CD4-positive, alpha-beta memory T cell (primary cell): Measurements from ENCODE around the gene STK11. TPM values are rescaled to one million over a fixed set of nuclear protein-coding genes. Genes with fewer than 3 reads are reported as not detected.
A peak's percentile ranks its signal among the peaks of the same experiment; 100 is the strongest.

Source experiments
- CTCF ChIA-PET: fragments of 350-600 bp; sonication (Branson Sonifier 250); formaldehyde crosslinking; loops from one replicate; lab custom pipeline; 2021; ENCODE audit warnings: inconsistent platforms; ENCODE audit not compliant: partially characterized antibody; lab: Charles Lee
- POLR2A ChIA-PET: fragments of 350-600 bp; sonication (Branson Sonifier 250); formaldehyde crosslinking; loops from one replicate; lab custom pipeline; 2021; ENCODE audit not compliant: partially characterized antibody; lab: Charles Lee
- DNase-seq, 5 donors: peaks; one replicate each; pipeline versions ENCODE4 v3.0.0 to v3.0.0-alpha.2; 2020 to 2022; ENCODE audit warnings: mixed read lengths in 1 of 5
- H3K27ac ChIP-seq: one replicate; pipeline ENCODE4 v1.7.0; 2013; ENCODE audit warnings: low read depth, low read length
- H3K27me3 ChIP-seq: 2 replicates; pipeline ENCODE4 v1.7.0; 2013; ENCODE audit warnings: mild to moderate bottlenecking, low read length, moderate library complexity; ENCODE audit not compliant: insufficient read depth
- H3K36me3 ChIP-seq: 2 replicates; pipeline ENCODE4 v1.7.0; 2013; ENCODE audit warnings: mild to moderate bottlenecking, low read length, moderate library complexity; ENCODE audit not compliant: insufficient read depth
- H3K4me1 ChIP-seq: 2 replicates; pipeline ENCODE4 v1.7.0; 2013; ENCODE audit warnings: mild to moderate bottlenecking, low read length, moderate library complexity; ENCODE audit not compliant: insufficient read depth
- H3K4me3 ChIP-seq, 2 donors: one replicate each; pipeline ENCODE4 v1.7.0; 2013; ENCODE audit warnings: low read length in 2 of 2, mild to moderate bottlenecking in 1 of 2
- H3K9me3 ChIP-seq, 2 donors: one replicate each; pipeline ENCODE4 v1.7.0; 2013; ENCODE audit warnings: low read length in 2 of 2, control low read depth in 1 of 2; ENCODE audit not compliant: control insufficient read depth in 1 of 2
- H3K27ac Mint-ChIP-seq, 7 donors: one replicate each; pipeline ENCODE4 v1.8.0; 2020 to 2021; ENCODE audit warnings: mixed read lengths in 7 of 7, mild to moderate bottlenecking in 6 of 7, inconsistent platforms in 3 of 7, moderate library complexity in 3 of 7
- H3K27me3 Mint-ChIP-seq, 2 donors: one replicate each; pipeline ENCODE4 v1.8.0; 2020 to 2021; ENCODE audit warnings: mixed read lengths in 2 of 2
- H3K36me3 Mint-ChIP-seq, 2 donors: one replicate each; pipeline ENCODE4 v1.8.0; 2020 to 2021; ENCODE audit warnings: mixed read lengths in 2 of 2, inconsistent platforms in 1 of 2, mild to moderate bottlenecking in 1 of 2
- H3K4me1 Mint-ChIP-seq, 4 donors: one replicate each; pipeline ENCODE4 v1.8.0; 2020 to 2021; ENCODE audit warnings: mixed read lengths in 4 of 4, mild to moderate bottlenecking in 1 of 4
- H3K4me3 Mint-ChIP-seq, 8 donors: one replicate each; pipeline ENCODE4 v1.8.0; 2020 to 2021; ENCODE audit warnings: mixed read lengths in 8 of 8, mild to moderate bottlenecking in 7 of 8, moderate library complexity in 6 of 8, inconsistent platforms in 3 of 8
- H3K9me3 Mint-ChIP-seq, 8 donors: one replicate each; pipeline ENCODE4 v1.8.0; 2020 to 2021; ENCODE audit warnings: mixed read lengths in 8 of 8, mild to moderate bottlenecking in 5 of 8, inconsistent platforms in 3 of 8, moderate library complexity in 1 of 8
- intact Hi-C: fragments of 100-400 bp; cut with micrococcal nuclease; formaldehyde crosslinking; loops from one replicate; pipeline ENCODE4 v1.15.1; 2023
- polyA plus RNA-seq, 2 donors: library from polyadenylated mRNA; unstranded; fragments of 300-500 nt; fragmentation: Illumina TruSeq; gene quantifications; one replicate each; pipeline ENCODE4 v1.2.3, GENCODE V29; 2021
- total RNA-seq, 2 experiments: library from RNA; stranded (reverse); gene quantifications; one replicate each; pipeline ENCODE4 v1.2.3, GENCODE V29; 2021

The STK11 gene
- total and polyA plus RNA-seq, 4 experiments from 2014 or later = 11.0 to 114 (median 77.6) TPM

DNA sequence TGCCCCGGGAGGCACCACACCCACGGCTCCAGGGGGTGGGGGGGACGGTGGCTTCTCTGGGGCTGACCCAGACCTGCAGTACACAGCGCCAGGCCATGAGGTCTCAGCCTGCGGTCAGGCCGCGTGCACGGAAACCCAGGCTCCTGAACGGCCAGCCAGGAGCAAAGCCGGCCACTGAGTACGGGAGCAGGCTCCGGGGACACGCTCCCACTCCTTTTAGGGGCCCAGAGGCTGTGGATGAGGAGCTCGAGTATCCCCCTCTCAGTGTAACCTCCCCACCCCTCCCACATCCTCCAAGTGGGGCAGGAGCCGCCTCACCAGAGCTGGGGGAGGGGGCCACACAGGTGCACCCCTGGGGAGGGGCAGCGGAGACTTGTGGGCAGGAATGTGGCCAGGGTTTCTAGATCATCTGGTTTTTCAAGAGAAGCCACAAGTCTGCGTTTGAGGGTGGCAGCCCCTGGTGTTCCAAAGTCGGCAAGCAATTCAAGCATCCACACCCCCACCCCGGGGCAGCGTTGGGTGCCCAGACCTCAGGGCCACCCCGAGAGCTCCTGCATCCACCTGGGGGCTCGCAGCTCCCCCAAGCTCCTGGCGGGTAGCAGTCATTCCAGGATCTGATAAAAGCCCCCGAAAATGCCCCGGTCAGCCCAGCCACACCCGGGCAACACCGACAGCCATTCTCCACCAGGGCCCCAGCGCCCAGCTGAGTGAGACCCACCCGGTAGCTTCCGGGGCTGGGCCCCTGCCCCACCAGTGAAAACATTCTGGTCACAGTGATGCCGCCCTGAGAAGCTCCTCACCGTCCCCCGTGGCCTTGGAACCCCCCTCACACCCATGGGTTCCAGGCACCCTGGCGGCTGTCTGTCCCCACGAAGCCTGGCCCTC lies 37.6 kb upstream of the STK11 start:
- no peak overlapping the region for H3K4me3 Mint-ChIP-seq
- intact Hi-C loops = no loop called here
- H3K9me3 ChIP-seq = no peaks in the 10 kb centered on the region
- no peak overlapping the region for H3K27ac ChIP-seq
- H3K4me1 ChIP-seq = peaks cover 32% of the 10 kb centered on the region
- no peaks in the 10 kb centered on the region for H3K36me3 ChIP-seq
- H3K27ac Mint-ChIP-seq = no peak overlapping the region
- DNase-seq = no peak
- peaks cover 17 to 32% (median 25%) of the 10 kb centered on the region in 4 donors for H3K4me1 Mint-ChIP-seq
- H3K36me3 Mint-ChIP-seq = peaks cover 10 to 15% of the 10 kb centered on the region in 2 donors
- H3K4me3 ChIP-seq = no peak overlapping the region
- no peaks in the 10 kb centered on the region for H3K27me3 Mint-ChIP-seq
- ChIA-PET CTCF (interaction anchor here (0.6 to 1.0 kb wide), 2 partner anchors 27 to 34 kb away, joined by 3 read pairs; no protein-coding TSS in a partner anchor), POLR2A (interaction anchor here (1.0 kb wide), 1 partner anchor 128 kb away, joined by 3 read pairs; the partner anchor contains the start of gene ABCA7)
- H3K27me3 ChIP-seq = no peaks in the 10 kb centered on the region
- peaks cover 0 to 2% (median 0%) of the 10 kb centered on the region in 8 donors for H3K9me3 Mint-ChIP-seq

- H3K4me1 Mint-ChIP-seq = peaks cover 15 to 35% (median 24%) of the 10 kb centered on the region in 4 donors
- H3K27me3 ChIP-seq = no peaks in the 10 kb centered on the region
- peaks cover 37% of the 10 kb centered on the region for H3K4me1 ChIP-seq
- no peak overlapping the region for H3K27ac Mint-ChIP-seq
- no peaks in the 10 kb centered on the region for H3K9me3 ChIP-seq
- peaks cover 0 to 2% (median 0%) of the 10 kb centered on the region in 8 donors for H3K9me3 Mint-ChIP-seq
- H3K27me3 Mint-ChIP-seq = no peaks in the 10 kb centered on the region
- intact Hi-C loops = no loop called here
- ChIA-PET POLR2A (interaction anchor here (0.5 to 0.7 kb wide), 2 partner anchors 44 to 305 kb away, joined by 3 read pairs; no protein-coding TSS in a partner anchor), CTCF (no interaction called here)
- H3K27ac ChIP-seq = no peak overlapping the region
- H3K36me3 Mint-ChIP-seq = peaks cover 10 to 14% of the 10 kb centered on the region in 2 donors
- no peak for DNase-seq
- H3K4me3 ChIP-seq = no peak overlapping the region
- H3K4me3 Mint-ChIP-seq = peak overlapping the region in 2 of 8 donors; percentile 20 to 21
- no peaks in the 10 kb centered on the region for H3K36me3 ChIP-seq
Measured at GRCh38 chr19:1168572-1169410, 36.8 kb upstream of the STK11 start.

DNA sequence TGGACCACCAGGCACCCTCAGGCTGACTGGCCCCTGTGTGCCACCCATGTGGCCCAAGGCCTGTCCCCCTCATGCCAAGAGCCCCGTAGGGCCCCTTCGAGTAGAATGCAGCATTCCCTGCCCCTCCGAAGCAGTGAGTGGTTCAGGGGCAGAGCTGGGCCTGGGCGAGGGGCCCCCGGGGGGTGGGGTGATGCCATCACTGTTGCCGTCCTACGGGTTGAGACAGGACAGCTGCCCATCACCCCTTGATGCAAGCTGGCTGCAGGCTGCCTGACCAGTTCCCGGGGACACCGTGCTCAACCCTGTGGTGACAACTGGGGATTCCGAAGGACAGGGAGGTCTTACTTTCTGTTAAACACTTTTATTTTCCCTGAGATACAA lies 36.2 kb upstream of the STK11 start:
- Histone ChIP-seq H3K4me1 (peaks cover 40% of the 10 kb centered on the region), H3K27ac (no peak overlapping the region), H3K9me3 (no peaks in the 10 kb centered on the region), H3K27me3 (no peaks in the 10 kb centered on the region), H3K4me3 (no peak overlapping the region), H3K36me3 (no peaks in the 10 kb centered on the region)
- DNase-seq = no peak
- CTCF ChIA-PET = no interaction called here
- Mint-ChIP-seq H3K9me3 (peaks cover 0 to 3% (median 0%) of the 10 kb centered on the region in 8 donors), H3K4me1 (peaks cover 16 to 38% (median 25%) of the 10 kb centered on the region in 4 donors), H3K36me3 (peaks cover 10 to 15% of the 10 kb centered on the region in 2 donors), H3K27me3 (no peaks in the 10 kb centered on the region), H3K27ac (peak overlapping the region in 2 of 7 donors; percentile 74 to 77), H3K4me3 (peak overlapping the region in 1 of 8 donors; percentile 66)
- intact Hi-C loops = no loop called here
- POLR2A ChIA-PET = interaction anchor here (0.5 to 0.7 kb wide), 2 partner anchors 45 to 306 kb away, joined by 3 read pairs; no protein-coding TSS in a partner anchor

GRCh38 chr19:1169921-1170885 lies 35.4 kb upstream of the STK11 start:
- peaks cover 10 to 16% of the 10 kb centered on the region in 2 donors for H3K36me3 Mint-ChIP-seq
- Histone ChIP-seq H3K27me3 (no peaks in the 10 kb centered on the region), H3K9me3 (no peaks in the 10 kb centered on the region), H3K36me3 (no peaks in the 10 kb centered on the region), H3K4me3 (no peak overlapping the region), H3K27ac (no peak overlapping the region), H3K4me1 (peaks cover 42% of the 10 kb centered on the region)
- POLR2A ChIA-PET = no interaction called here
- peaks cover 0 to 3% (median 0%) of the 10 kb centered on the region in 8 donors for H3K9me3 Mint-ChIP-seq
- no peak for DNase-seq
- intact Hi-C loops = loop anchor here (5.0 kb wide), 1 partner anchor 68 kb away; the partner anchor contains the start of gene GPX4
- peaks cover 18 to 40% (median 27%) of the 10 kb centered on the region in 4 donors for H3K4me1 Mint-ChIP-seq
- no peaks in the 10 kb centered on the region for H3K27me3 Mint-ChIP-seq
- CTCF ChIA-PET = no interaction called here
- H3K4me3 Mint-ChIP-seq = peak overlapping the region in 4 of 8 donors; percentile 30 to 66 (median 48)
- H3K27ac Mint-ChIP-seq = peak overlapping the region in 5 of 7 donors; percentile 54 to 92 (median 77)

DNA sequence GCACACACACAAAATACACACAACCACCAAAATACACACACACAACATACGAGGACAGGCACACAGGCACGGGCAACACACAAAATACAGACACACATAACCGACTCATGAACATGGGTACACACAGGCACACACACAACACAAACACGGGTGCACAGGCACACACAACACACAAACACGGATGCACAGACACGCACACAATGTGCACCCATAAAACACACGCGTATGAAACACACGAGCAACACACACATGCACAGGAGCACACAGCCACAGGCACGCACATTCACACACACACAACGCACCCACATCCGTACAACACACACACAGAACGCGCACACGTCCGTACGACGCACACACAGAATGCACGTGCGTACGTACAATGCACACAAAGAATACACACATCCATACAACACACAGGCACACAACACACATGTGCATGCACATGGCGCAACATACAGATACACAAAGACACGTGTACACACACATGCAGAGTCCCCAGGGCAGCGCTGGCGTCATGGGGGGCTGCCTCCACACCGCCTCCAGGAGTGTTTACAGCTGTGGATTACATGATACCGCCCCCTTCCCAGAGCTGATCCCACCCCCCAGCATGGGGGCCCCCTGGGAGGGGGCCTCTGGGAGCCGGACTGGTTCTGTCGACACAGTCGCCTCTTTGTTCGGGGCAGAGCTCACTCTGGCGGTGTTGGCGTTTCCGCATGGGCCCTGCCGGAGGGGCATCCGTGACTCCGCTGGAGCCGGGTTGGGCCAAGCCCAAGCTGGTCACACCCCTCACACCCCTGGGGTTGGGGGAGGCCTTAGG lies 34.4 kb upstream of the STK11 start:
- Histone ChIP-seq H3K9me3 (no peaks in the 10 kb centered on the region), H3K27ac (no peak overlapping the region), H3K4me3 (no peak overlapping the region), H3K4me1 (peaks cover 42% of the 10 kb centered on the region), H3K36me3 (no peaks in the 10 kb centered on the region), H3K27me3 (no peaks in the 10 kb centered on the region)
- peaks cover 18 to 40% (median 27%) of the 10 kb centered on the region in 4 donors for H3K4me1 Mint-ChIP-seq
- no peak for DNase-seq
- H3K9me3 Mint-ChIP-seq = peaks cover 0 to 3% (median 0%) of the 10 kb centered on the region in 8 donors
- peak overlapping the region in 6 of 7 donors; percentile 44 to 92 (median 68) for H3K27ac Mint-ChIP-seq
- no peaks in the 10 kb centered on the region for H3K27me3 Mint-ChIP-seq
- peak overlapping the region in 7 of 8 donors; percentile 8 to 67 (median 43) for H3K4me3 Mint-ChIP-seq
- ChIA-PET POLR2A (interaction anchor here (1.0 kb wide), 1 partner anchor 58 kb away, joined by 3 read pairs; no protein-coding TSS in a partner anchor), CTCF (no interaction called here)
- intact Hi-C loops = loop anchor here (5.0 kb wide), 1 partner anchor 69 kb away; the partner anchor contains the start of gene GPX4
- H3K36me3 Mint-ChIP-seq = peaks cover 10 to 16% of the 10 kb centered on the region in 2 donors
